Measurements from ENCODE around the gene PACS1. TPM values are rescaled to one million over a fixed set of nuclear protein-coding genes. Genes with fewer than 3 reads are reported as not detected.

PACS1 gene
- 15.8 and 21.3 TPM in 2 replicates for total RNA-seq

GRCh38 chr11:66069715-66070603 lies at the start of gene PACS1:
Gene PACS1, plus strand, starts transcription at chr11:66070272. Its CDS starts 215 bp downstream, at chr11:66070487.

GRCh38 chr11:66026017-66026529 lies 44.0 kb upstream of the PACS1 start, which contains the start of gene CATSPER1:
Gene CATSPER1, minus strand, starts transcription at chr11:66026479. Its CDS starts 100 bp downstream, at chr11:66026379.

GRCh38 chr11:66048547-66049323 lies 21.3 kb upstream of the PACS1 start, which contains the start of gene GAL3ST3:
Gene GAL3ST3, minus strand, starts transcription at chr11:66049161. Its CDS starts 3,746 bp downstream, at chr11:66045415.

GRCh38 chr11:66051766-66052663 lies 18.1 kb upstream of the PACS1 start, which contains the start of gene SF3B2:
Gene SF3B2, plus strand, starts transcription at chr11:66052364. Its CDS starts 21 bp downstream, at chr11:66052385.

DNA sequence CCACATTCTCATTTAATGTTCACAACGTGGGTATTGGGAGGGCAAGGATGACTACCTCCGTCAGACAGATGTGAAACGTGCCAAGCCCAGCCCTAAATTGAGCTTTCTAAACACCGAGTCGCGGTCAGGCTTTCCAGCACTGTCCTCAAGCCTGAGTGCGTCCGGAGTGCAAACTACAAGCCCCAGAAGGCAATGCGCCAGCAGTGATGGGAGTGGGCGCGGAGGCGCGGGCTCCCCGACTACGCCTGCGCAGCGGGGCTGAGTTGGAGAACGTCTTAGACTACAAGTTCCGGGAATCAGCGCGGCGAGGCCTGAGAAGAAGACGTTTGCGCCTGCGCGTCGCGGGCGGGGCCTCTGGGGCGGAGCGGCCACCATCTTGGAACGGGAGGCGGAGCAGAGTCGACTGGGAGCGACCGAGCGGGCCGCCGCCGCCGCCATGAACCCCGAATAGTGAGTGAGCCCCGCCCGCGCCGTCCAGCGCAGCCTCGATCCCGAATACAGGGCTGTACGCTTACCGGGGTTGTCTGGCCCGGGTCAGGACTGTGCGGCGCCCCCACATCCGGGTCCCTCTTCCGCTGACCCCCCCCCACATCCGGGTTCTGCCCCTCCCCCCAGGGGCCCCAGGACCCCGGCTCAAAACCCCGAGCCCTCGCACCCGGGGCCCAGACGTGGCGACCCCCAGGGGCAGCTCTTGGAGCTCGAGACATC lies 198.3 kb downstream of the PACS1 start, which contains the start of gene RAB1B:
Gene RAB1B, plus strand, starts transcription at position 396 of the 708 bp plus-strand sequence. Its CDS starts 41 bp downstream, at position 437.

DNA sequence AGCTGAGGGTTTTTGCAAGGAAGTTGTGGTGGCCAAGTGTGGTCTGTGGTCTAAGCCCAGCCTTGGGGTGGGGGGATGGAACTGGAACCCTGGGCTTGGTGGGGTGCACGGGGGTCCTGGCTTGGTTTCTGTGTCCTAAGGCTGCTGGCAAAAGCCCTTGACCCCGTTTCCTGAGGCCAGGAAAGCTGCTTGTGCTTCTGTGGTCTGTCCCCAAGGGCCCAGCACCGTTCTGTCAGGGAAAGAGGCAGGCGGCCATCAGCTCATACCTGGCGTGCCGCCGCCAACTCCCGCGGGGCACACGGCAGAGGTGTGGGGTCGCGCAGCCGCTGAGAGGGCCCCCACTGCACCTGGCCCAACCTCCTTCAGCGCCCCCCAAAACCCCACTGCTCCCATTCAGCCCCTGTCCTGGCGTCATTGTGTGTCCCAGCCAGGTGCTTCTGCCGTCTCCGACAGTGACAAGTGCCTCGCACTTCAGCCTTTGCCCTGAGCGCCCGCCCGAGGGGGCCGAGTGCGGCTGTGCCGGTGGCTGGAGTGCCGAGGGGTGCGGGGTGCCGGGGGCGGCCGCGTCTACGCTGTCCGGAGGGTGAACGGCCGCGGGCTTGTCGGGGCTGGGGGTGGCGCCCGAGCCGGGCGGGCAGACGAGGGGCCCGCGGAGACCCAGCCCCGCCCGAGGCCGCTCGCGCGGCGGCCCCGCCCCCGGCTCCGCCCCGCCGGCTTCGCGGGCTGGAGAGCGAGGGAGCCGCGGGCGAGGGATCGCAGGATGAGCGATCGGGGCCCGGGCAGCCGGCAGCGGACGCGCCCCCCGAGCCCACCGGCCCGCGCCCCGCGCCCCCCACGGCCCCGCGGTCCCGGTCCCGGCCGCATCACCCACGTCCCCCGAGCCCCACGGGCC lies 207.6 kb downstream of the PACS1 start, which contains the start of gene CNIH2:
Gene CNIH2, plus strand, starts transcription at position 705 of the 892 bp plus-strand sequence. CDS start 282 bp downstream, outside the sequence.

GRCh38 chr11:66288671-66289547 lies 218.8 kb downstream of the PACS1 start, which contains the start of gene YIF1A:
Gene YIF1A, minus strand, starts transcription at chr11:66289143. Its CDS starts 158 bp downstream, at chr11:66288985.

DNA sequence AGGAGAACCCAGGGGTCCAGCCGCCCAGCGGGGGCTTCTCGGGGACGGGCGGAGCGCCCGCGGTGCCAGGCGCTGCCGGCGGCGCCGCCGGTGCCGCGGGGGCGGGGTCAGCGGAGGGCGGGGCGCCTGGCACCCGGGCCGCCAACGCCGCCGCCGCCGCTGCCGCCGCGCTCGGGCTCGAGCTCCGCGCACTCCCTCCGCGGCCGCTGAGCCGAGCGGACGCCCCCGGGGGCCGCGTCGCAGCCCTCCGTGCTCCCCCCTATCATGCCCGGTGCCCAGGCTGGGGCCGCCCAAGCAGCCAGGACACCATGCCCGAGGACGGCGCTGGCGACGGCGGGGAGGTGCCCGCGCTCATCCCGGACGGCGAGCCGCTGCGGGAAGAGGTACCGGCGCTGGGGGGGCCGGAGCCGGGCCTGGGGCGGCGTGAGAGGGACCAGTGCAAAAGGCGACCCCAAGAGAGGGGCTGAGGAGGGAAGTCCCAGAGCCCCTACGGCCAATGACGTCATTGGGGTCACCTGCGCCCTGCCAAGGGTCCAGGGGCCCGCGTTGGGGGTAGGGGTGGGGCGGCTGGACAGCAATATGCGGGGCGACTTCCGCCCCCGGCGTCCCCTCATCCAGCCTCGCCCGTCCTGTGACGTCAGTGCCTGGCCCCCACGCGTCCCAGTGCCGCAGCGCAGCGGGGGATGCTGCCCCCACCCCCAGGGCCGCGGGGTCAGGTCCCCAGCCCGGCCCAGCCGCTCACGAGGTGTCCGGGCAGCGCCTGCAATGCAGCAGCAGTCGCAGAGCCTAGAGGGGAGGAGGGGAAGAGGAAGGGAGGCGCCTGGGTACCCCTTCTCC lies 221.9 kb downstream of the PACS1 start, which contains the start of gene TMEM151A:
Gene TMEM151A, plus strand, starts transcription at position 189 of the 837 bp plus-strand sequence. Its CDS starts 120 bp downstream, at position 309.

Other genes starting within 250 kb of the PACS1 start
- gene SNX32, start 236.3 kb upstream of the PACS1 start, total RNA-seq: 1.2 and 2.9 TPM in 2 replicates
- gene CFL1, start 212.1 kb upstream of the PACS1 start, total RNA-seq: 768 and 957 TPM in 2 replicates
- 38.2 and 65.9 TPM in 2 replicates for gene MUS81, start 209.8 kb upstream of the PACS1 start, total RNA-seq
- gene EFEMP2, start 197.5 kb upstream of the PACS1 start, total RNA-seq: 38.3 and 39.7 TPM in 2 replicates
- gene CTSW, start 190.4 kb upstream of the PACS1 start, total RNA-seq: under 0.01 TPM in 1 of 2 replicates, not detected in the other
- gene FIBP, start 181.8 kb upstream of the PACS1 start, total RNA-seq: 241 and 303 TPM in 2 replicates
- gene CCDC85B, start 179.6 kb upstream of the PACS1 start, total RNA-seq: 53.4 and 63.9 TPM in 2 replicates
- 42.3 and 103 TPM in 2 replicates for gene FOSL1, start 169.9 kb upstream of the PACS1 start, total RNA-seq
- 35.6 and 38.1 TPM in 2 replicates for gene C11orf68, start 151.2 kb upstream of the PACS1 start, total RNA-seq
- 370 and 389 TPM in 2 replicates for gene DRAP1, start 150.8 kb upstream of the PACS1 start, total RNA-seq
- gene TSGA10IP, start 124.8 kb upstream of the PACS1 start, total RNA-seq: not detected in 2 replicates
- gene SART1, start 108.5 kb upstream of the PACS1 start, total RNA-seq: 34.2 and 34.8 TPM in 2 replicates
- 28.7 and 37.3 TPM in 2 replicates for gene EIF1AD, start 68.1 kb upstream of the PACS1 start, total RNA-seq
- gene BANF1, start 67.8 kb upstream of the PACS1 start, total RNA-seq: 22.9 and 27.9 TPM in 2 replicates
- 0.20 TPM in 1 of 2 replicates, not detected in the other for gene CST6, start 58.3 kb upstream of the PACS1 start, total RNA-seq
- 0.78 TPM in 1 of 2 replicates, not detected in the other for gene CATSPER1, start 43.8 kb upstream of the PACS1 start, total RNA-seq
- gene GAL3ST3, start 21.1 kb upstream of the PACS1 start, total RNA-seq: not detected in 2 replicates
- gene SF3B2, start 17.9 kb upstream of the PACS1 start, total RNA-seq: 154 and 157 TPM in 2 replicates
- gene KLC2, start 187.4 kb downstream of the PACS1 start, total RNA-seq: 14.0 and 17.0 TPM in 2 replicates
- 81.6 and 93.1 TPM in 2 replicates for gene RAB1B, start 198.4 kb downstream of the PACS1 start, total RNA-seq
- gene CNIH2, start 207.9 kb downstream of the PACS1 start, total RNA-seq: 0.73 TPM in 1 of 2 replicates, not detected in the other
- 167 and 193 TPM in 2 replicates for gene YIF1A, start 218.9 kb downstream of the PACS1 start, total RNA-seq
- under 0.01 and 0.20 TPM in 2 replicates for gene TMEM151A, start 221.6 kb downstream of the PACS1 start, total RNA-seq
- 63.5 and 135 TPM in 2 replicates for gene CD248, start 246.8 kb downstream of the PACS1 start, total RNA-seq